ENCODE data around the gene PIANP. TPM values are rescaled to one million over a fixed set of nuclear protein-coding genes. Genes with fewer than 3 reads are reported as not detected.
A peak's percentile ranks its signal among the peaks of the same experiment; 100 is the strongest.

PIANP gene
- total and polyA plus RNA-seq, 10 of the 15 experiments (the other 5 are each of a cell fraction or from before 2014, with no cell fraction given): 0.08 to 0.12 (median 0.08) TPM; not detected in 7

DNA sequence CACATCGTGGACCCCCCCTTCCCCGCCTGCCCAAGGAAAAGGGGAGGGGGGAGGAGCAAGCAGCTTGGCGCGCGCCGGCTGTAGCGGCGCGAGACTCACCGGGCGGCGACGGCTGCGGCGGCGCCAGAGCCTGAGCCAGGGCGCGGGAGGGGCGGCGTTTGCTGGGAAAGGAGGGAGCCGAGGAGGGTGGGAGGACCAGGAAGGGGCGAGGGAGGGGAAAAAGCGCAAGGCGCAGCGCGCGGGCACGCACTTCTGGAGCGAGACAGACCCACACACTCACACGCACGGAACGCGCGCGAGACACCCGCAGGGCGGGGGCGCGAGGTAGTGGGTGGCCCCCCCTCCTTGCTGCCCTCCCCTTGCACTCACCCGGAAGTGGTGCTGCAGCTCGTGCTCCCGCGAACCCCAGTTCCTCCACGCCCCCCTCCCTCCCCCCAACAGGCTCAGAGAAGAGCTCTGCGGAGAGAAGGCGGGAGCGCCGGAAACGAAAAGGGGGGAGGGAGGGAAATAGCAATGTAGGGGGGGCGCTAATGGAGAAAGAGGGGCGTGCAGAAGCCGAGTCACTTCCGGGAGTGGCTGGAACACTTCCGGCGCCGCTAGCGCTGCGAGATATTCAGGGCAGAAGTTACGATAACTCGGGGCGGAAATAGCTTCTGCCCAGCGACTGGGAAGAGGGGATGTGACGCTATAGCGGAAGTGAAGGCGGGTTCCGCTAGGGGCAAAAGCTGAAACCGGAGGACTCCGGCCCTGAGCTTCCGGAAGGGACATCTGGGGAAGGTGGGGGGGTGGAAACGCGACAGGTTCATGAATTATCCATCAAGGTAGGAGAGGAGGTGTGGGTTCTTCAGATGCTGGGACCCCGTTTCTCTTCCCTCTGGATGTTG, 11.4 kb downstream of the PIANP start, which contains the start of gene ZNF384 (continued):
- TF ChIP-seq YY1 (IDR thresholded peaks at IDR 0.05; ENCODE audit: low read depth, low read length) (peak; percentile 77), GATAD2B (conservative IDR thresholded peaks at IDR 0.05; ENCODE audit: low read depth) (peak; percentile 51; the same call in 1 of the 2 replicates), HDGF (IDR thresholded peaks at IDR 0.05) (peak; percentile 92), IRF4 (IDR thresholded peaks at IDR 0.05; ENCODE audit: low read depth, low read length) (no peak), CHD2 (IDR thresholded peaks at IDR 0.05; ENCODE audit: borderline replicate concordance, low read depth, low read length) (peak; percentile 89), KLF5 (IDR thresholded peaks at IDR 0.05; ENCODE audit: partially characterized antibody) (no peak), SPI1 (IDR thresholded peaks at IDR 0.05; ENCODE audit: borderline replicate concordance, insufficient read depth, low read depth, low read length) (peak; percentile 66; the same call in 1 of the 2 replicates), CHD1 (IDR thresholded peaks at IDR 0.05; ENCODE audit: low read depth, low read length) (no peak), NR2C2 (IDR thresholded peaks at IDR 0.05; ENCODE audit: borderline replicate concordance, control insufficient read depth, insufficient read length, low read depth) (no peak), TARDBP (IDR thresholded peaks at IDR 0.05; ENCODE audit: borderline replicate concordance) (peak; percentile 90; the same call in 1 of the 2 replicates), NFIC (IDR thresholded peaks at IDR 0.05; ENCODE audit: low read depth, low read length) (peak; percentile 17; the same call in 1 of the 2 replicates), BACH1 (IDR thresholded peaks at IDR 0.05; ENCODE audit: borderline replicate concordance) (peak; percentile 93), SIX5 (IDR thresholded peaks at IDR 0.05; ENCODE audit: low read depth, low read length, severe bottlenecking) (peak; percentile 88), TBL1XR1 (IDR thresholded peaks at IDR 0.05; ENCODE audit: low read depth, low read length) (no peak; the same call in 1 of the 2 replicates), CBX5 (IDR thresholded peaks at IDR 0.05; ENCODE audit: low read depth) (no peak)
- TF ChIP-seq, protein P1, sequence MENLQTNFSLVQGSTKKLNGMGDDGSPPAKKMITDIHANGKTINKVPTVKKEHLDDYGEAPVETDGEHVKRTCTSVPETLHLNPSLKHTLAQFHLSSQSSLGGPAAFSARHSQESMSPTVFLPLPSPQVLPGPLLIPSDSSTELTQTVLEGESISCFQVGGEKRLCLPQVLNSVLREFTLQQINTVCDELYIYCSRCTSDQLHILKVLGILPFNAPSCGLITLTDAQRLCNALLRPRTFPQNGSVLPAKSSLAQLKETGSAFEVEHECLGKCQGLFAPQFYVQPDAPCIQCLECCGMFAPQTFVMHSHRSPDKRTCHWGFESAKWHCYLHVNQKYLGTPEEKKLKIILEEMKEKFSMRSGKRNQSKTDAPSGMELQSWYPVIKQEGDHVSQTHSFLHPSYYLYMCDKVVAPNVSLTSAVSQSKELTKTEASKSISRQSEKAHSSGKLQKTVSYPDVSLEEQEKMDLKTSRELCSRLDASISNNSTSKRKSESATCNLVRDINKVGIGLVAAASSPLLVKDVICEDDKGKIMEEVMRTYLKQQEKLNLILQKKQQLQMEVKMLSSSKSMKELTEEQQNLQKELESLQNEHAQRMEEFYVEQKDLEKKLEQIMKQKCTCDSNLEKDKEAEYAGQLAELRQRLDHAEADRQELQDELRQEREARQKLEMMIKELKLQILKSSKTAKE (IDR thresholded peaks at IDR 0.05; ENCODE audit: low read depth, poor library complexity, severe bottlenecking): peak; percentile 64
- TF ChIP-seq, protein P2, sequence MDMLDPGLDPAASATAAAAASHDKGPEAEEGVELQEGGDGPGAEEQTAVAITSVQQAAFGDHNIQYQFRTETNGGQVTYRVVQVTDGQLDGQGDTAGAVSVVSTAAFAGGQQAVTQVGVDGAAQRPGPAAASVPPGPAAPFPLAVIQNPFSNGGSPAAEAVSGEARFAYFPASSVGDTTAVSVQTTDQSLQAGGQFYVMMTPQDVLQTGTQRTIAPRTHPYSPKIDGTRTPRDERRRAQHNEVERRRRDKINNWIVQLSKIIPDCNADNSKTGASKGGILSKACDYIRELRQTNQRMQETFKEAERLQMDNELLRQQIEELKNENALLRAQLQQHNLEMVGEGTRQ (IDR thresholded peaks at IDR 0.05; ENCODE audit: borderline replicate concordance, low read depth, low read length): no peak
- TF ChIP-seq, protein P3, sequence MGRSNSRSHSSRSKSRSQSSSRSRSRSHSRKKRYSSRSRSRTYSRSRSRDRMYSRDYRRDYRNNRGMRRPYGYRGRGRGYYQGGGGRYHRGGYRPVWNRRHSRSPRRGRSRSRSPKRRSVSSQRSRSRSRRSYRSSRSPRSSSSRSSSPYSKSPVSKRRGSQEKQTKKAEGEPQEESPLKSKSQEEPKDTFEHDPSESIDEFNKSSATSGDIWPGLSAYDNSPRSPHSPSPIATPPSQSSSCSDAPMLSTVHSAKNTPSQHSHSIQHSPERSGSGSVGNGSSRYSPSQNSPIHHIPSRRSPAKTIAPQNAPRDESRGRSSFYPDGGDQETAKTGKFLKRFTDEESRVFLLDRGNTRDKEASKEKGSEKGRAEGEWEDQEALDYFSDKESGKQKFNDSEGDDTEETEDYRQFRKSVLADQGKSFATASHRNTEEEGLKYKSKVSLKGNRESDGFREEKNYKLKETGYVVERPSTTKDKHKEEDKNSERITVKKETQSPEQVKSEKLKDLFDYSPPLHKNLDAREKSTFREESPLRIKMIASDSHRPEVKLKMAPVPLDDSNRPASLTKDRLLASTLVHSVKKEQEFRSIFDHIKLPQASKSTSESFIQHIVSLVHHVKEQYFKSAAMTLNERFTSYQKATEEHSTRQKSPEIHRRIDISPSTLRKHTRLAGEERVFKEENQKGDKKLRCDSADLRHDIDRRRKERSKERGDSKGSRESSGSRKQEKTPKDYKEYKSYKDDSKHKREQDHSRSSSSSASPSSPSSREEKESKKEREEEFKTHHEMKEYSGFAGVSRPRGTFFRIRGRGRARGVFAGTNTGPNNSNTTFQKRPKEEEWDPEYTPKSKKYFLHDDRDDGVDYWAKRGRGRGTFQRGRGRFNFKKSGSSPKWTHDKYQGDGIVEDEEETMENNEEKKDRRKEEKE (IDR thresholded peaks at IDR 0.05): no peak
- TF ChIP-seq, protein P4, sequence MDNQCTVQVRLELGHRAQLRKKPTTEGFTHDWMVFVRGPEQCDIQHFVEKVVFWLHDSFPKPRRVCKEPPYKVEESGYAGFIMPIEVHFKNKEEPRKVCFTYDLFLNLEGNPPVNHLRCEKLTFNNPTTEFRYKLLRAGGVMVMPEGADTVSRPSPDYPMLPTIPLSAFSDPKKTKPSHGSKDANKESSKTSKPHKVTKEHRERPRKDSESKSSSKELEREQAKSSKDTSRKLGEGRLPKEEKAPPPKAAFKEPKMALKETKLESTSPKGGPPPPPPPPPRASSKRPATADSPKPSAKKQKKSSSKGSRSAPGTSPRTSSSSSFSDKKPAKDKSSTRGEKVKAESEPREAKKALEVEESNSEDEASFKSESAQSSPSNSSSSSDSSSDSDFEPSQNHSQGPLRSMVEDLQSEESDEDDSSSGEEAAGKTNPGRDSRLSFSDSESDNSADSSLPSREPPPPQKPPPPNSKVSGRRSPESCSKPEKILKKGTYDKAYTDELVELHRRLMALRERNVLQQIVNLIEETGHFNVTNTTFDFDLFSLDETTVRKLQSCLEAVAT (IDR thresholded peaks at IDR 0.05): peak; percentile 51
- TF ChIP-seq, protein P5, sequence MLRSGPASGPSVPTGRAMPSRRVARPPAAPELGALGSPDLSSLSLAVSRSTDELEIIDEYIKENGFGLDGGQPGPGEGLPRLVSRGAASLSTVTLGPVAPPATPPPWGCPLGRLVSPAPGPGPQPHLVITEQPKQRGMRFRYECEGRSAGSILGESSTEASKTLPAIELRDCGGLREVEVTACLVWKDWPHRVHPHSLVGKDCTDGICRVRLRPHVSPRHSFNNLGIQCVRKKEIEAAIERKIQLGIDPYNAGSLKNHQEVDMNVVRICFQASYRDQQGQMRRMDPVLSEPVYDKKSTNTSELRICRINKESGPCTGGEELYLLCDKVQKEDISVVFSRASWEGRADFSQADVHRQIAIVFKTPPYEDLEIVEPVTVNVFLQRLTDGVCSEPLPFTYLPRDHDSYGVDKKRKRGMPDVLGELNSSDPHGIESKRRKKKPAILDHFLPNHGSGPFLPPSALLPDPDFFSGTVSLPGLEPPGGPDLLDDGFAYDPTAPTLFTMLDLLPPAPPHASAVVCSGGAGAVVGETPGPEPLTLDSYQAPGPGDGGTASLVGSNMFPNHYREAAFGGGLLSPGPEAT (IDR thresholded peaks at IDR 0.05; ENCODE audit: low read depth): peak; percentile 58; the same call in 1 of the 2 replicates
